Measurements from ENCODE around the gene ATP6V0D1.

GRCh38 chr16:67528222-67528869, 47.4 kb upstream of the ATP6V0D1 start, which contains the start of gene RIPOR1:
- TF ChIP-seq, protein P1, sequence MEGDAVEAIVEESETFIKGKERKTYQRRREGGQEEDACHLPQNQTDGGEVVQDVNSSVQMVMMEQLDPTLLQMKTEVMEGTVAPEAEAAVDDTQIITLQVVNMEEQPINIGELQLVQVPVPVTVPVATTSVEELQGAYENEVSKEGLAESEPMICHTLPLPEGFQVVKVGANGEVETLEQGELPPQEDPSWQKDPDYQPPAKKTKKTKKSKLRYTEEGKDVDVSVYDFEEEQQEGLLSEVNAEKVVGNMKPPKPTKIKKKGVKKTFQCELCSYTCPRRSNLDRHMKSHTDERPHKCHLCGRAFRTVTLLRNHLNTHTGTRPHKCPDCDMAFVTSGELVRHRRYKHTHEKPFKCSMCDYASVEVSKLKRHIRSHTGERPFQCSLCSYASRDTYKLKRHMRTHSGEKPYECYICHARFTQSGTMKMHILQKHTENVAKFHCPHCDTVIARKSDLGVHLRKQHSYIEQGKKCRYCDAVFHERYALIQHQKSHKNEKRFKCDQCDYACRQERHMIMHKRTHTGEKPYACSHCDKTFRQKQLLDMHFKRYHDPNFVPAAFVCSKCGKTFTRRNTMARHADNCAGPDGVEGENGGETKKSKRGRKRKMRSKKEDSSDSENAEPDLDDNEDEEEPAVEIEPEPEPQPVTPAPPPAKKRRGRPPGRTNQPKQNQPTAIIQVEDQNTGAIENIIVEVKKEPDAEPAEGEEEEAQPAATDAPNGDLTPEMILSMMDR (conservative IDR thresholded peaks at IDR 0.05 in 1 of 2, IDR thresholded peaks at IDR 0.05 in 1 of 2; ENCODE audit: extremely low read depth in 1 of 2, insufficient read depth in 1 of 2, low read depth in 1 of 2, low read length in 2 of 2): no peak
- TF ChIP-seq EZH2 (IDR thresholded peaks at IDR 0.05; ENCODE audit: borderline replicate concordance, low read length): no peak

Data from mammary epithelial cell (primary cell).